Erythroblast (primary cell): ENCODE measurements around the gene TMC3.

ENCODE experiments used
- GATA1 ChIP-seq: IDR thresholded peaks from 2 replicates; pipeline ENCODE4 v1.6.1; 2011; ENCODE audit warnings: low read depth, mild to moderate bottlenecking, control low read depth, low read length, moderate library complexity
- POLR2A ChIP-seq: IDR thresholded peaks from 2 replicates; pipeline ENCODE4 v1.6.1; 2011; ENCODE audit warnings: mild to moderate bottlenecking, low read length

GRCh38 chr15:81379269-81379668 lies 5.3 kb upstream of the TMC3 start:
- TF ChIP-seq POLR2A (no peak), GATA1 (no peak)
